ENCODE results near the gene NPB.

NPB gene

GRCh38 chr17:81902023-81902652 lies at the start of gene NPB:
Gene NPB, plus strand, starts transcription at chr17:81902238. Its CDS starts 40 bp downstream, at chr17:81902278.
- DNase-seq (ENCODE audit: low read depth): no peak

GRCh38 chr17:81854974-81855774 lies 46.9 kb upstream of the NPB start:
- no peak for DNase-seq (ENCODE audit: low read depth)

- no peak for DNase-seq (ENCODE audit: low read depth)
Observed at GRCh38 chr17:81858170-81858966, 43.7 kb upstream of the NPB start.

- no peak for DNase-seq (ENCODE audit: low read depth)
Observed at GRCh38 chr17:81858967-81859905, 42.8 kb upstream of the NPB start.

GRCh38 chr17:81859906-81860755 lies 41.9 kb upstream of the NPB start, which contains the start of gene P4HB:
Gene P4HB, minus strand, starts transcription at chr17:81860535. Its CDS starts 64 bp downstream, at chr17:81860471.
- DNase-seq (ENCODE audit: low read depth): no peak

GRCh38 chr17:81860756-81861568 lies 41.1 kb upstream of the NPB start:
- DNase-seq (ENCODE audit: low read depth): peak; percentile 100

GRCh38 chr17:81863123-81863675 lies 38.8 kb upstream of the NPB start:
- DNase-seq (ENCODE audit: low read depth): no peak

GRCh38 chr17:81863833-81864768 lies 37.9 kb upstream of the NPB start:
- DNase-seq (ENCODE audit: low read depth): no peak

GRCh38 chr17:81865358-81865732 lies 36.7 kb upstream of the NPB start:
- no peak for DNase-seq (ENCODE audit: low read depth)

GRCh38 chr17:81865733-81866439 lies 36.2 kb upstream of the NPB start:
- no peak for DNase-seq (ENCODE audit: low read depth)

- no peak for DNase-seq (ENCODE audit: low read depth)
Observed at GRCh38 chr17:81866440-81867169, 35.4 kb upstream of the NPB start.

- DNase-seq (ENCODE audit: low read depth): no peak
Observed at GRCh38 chr17:81867170-81867990, 34.7 kb upstream of the NPB start.

GRCh38 chr17:81867991-81868673 lies 33.9 kb upstream of the NPB start:
- DNase-seq (ENCODE audit: low read depth): no peak

- DNase-seq (ENCODE audit: low read depth): peak; percentile 39
Observed at GRCh38 chr17:81868674-81869220, 33.3 kb upstream of the NPB start.
